ENCODE results near the gene SEZ6.

SEZ6 gene

DNA sequence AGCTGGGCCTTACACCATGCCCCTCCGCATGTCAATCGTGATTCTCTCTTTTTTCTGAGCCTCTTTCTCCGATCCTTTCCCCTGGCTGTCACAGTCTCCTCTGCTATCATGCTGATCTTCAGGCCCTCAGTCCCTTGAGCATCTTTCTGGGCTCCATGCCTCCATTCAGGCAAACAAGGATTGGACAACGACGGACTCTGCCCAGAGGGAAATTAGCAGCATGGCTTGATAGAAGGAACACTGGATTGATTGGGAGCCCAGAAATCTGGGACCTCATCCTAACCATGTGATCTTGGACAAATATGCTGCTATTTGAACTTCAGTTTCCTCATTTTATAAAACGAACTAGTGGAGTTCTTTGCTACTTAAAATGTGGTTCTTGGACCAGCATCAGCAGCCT lies 35.0 kb downstream of the SEZ6 start:
- no peak for DNase-seq

GRCh38 chr17:28969706-28970393 lies 36.0 kb downstream of the SEZ6 start:
- DNase-seq: no peak

DNA sequence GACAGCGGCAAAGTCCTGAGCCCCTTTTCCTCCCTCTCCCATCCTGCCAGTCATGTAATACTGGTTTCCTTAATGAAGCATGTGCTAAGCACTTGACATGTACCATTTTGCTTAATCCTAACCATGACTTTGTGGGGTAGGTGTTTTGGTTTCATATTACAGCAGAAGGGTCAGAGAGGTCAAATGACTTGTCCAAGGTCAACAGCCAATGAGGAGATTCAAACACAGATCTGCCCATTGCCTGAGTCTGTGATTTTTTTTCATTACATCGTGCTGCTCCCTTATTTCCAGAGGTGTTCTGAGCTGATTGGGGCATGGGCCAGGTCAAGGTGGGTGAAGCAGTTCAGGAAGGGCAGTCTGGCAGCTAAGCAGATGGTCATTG lies 36.9 kb downstream of the SEZ6 start:
- DNase-seq: no peak

GRCh38 chr17:28968231-28968913 lies 37.5 kb downstream of the SEZ6 start:
- DNase-seq: no peak

- peak; percentile 26 for DNase-seq
Observed at GRCh38 chr17:28967221-28968135, 38.4 kb downstream of the SEZ6 start.

- DNase-seq: no peak
Observed at GRCh38 chr17:28963841-28964240, 42.0 kb downstream of the SEZ6 start.

- DNase-seq: no peak
Observed at GRCh38 chr17:28963055-28963611, 42.7 kb downstream of the SEZ6 start.

- DNase-seq: no peak
Observed at GRCh38 chr17:28961391-28961790, 44.4 kb downstream of the SEZ6 start.

- DNase-seq: no peak
Observed at GRCh38 chr17:28960256-28961061, 45.4 kb downstream of the SEZ6 start.

- no peak for DNase-seq
Observed at GRCh38 chr17:28959471-28959871, 46.4 kb downstream of the SEZ6 start.

DNA sequence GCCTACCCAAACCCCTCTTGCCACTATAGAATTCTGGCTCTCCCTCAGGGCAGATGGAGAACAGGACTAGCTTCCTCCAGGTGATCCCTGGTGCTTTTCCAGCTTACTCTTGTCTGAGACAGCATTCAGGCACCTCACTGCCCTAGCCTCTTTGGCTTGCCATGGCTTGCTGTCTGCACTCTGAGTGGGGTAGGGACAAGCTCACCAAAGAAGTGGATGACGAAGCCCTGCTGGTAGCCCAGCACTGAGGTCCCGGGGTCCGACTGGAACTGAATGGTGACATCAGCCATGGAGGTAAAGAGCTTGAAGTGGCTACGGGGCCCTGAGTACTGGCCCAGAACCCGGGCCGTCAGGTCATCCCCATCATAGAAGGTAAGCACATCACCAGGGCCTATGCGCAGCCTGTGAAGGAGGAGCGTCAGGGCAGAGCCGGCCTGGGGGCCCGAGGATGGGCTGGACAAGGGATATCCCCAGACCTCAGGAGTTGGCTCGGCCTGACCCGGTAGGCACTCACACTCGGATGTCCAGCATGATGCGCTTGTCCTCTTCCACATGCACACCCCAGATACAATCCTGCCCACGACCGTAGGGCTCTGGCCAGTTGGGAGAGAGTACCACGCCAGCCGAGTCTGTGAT lies 46.9 kb downstream of the SEZ6 start:
- DNase-seq: no peak

- no peak for DNase-seq
Observed at GRCh38 chr17:28957992-28958355, 47.9 kb downstream of the SEZ6 start.

GRCh38 chr17:28957277-28957991 lies 48.4 kb downstream of the SEZ6 start:
- DNase-seq: no peak

DNA sequence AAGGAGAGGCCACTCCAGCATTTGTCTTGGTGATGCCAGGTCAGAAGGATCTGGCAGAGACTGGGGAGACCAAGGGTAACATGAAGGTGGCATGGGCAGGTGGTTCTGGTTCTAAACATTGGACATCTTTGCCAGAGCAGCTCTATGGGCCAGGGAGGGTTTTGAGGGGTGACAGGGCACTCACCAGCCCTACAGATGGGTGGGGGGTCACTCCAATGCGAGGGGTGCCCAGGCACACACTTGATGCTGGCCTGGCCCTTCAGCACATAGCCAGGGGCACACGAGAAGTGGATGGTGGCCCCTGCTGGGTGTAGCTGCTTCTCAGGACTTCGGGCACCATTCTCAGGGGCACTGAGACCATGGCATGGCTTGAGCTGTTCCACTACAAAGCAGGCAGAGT lies 49.0 kb downstream of the SEZ6 start:
- no peak for DNase-seq

DNA sequence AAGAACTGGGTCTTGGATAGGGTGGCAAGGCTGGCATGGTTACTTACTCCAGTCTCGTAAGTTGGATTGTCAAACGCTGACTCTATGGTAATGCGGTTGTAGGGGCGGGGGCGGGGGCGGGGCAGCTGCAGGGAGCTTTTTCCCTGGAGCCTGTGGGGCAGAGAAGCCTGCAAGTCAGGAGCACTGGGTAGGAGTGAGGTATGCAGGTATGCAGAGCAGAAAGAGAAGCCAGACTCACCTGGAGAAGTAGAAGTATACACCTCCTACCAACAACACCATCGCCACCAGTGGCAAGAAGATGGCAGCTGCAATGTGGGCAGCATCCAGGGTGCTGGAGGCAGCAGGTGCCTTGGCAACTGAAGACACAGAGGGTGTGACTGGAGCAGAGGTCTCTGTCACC lies 49.7 kb downstream of the SEZ6 start:
- no peak for DNase-seq

GRCh38 chr17:28955408-28955807 lies 50.4 kb downstream of the SEZ6 start:
- DNase-seq: no peak

DNA sequence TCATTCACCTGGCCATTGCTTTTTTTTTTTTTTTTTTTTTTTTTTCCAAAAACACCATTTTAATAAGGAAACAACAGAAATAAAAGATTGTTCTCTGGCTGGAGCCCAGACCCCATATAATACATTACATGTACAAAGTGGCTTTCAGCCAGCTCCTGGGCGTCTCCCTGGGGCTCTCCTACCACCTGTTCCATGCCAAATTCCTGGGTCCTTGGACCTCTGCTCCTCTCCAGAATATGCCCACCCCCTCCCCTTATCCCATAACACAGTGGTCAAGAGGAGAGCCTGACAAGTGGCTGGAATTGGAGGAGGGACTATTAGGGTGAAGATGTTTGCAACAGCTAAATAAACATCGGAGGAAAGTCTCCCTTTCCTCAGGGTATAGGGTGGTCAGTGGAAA lies 50.9 kb downstream of the SEZ6 start:
- DNase-seq: no peak

- peak; percentile 69 for DNase-seq
Observed at GRCh38 chr17:28953444-28954118, 52.3 kb downstream of the SEZ6 start.

- DNase-seq: peak; percentile 100
Observed at GRCh38 chr17:28951991-28952975, 53.5 kb downstream of the SEZ6 start.

All from hematopoietic multipotent progenitor cell treated with erythropoietin and hydrocortisone succinate and interleukin-3 and kit ligand, for 6 days (in vitro differentiated cells).